GM12865 (cell line): ENCODE measurements around the gene NT5C1B.

Experiments used
- DNase-seq: peaks from one replicate; pipeline ENCODE4 v3.0.0; 2010; ENCODE audit warnings: low read depth
- H3K4me3 ChIP-seq: 2 replicates; pipeline ENCODE4 v1.5.1; 2011; ENCODE audit warnings: mild to moderate bottlenecking, low read depth, low read length, control low read depth
- CTCF ChIP-seq: IDR thresholded peaks from 2 replicates; pipeline ENCODE4 v1.5.1; 2011; ENCODE audit warnings: low read length, control low read depth, low read depth, inconsistent platforms; ENCODE audit not compliant: insufficient read depth; ENCODE audit errors: missing control alignments

NT5C1B gene

GRCh38 chr2:18626256-18626668, 36.9 kb upstream of the NT5C1B start:
- no peak overlapping the region for H3K4me3 ChIP-seq
- DNase-seq = no peak
- TF ChIP-seq CTCF = no peak

GRCh38 chr2:18625563-18625962, 36.2 kb upstream of the NT5C1B start:
- no peak for TF ChIP-seq CTCF
- no peak overlapping the region for H3K4me3 ChIP-seq
- DNase-seq = no peak

GRCh38 chr2:18623782-18624181, 34.4 kb upstream of the NT5C1B start:
- DNase-seq = no peak
- no peak overlapping the region for H3K4me3 ChIP-seq
- no peak for TF ChIP-seq CTCF

- no peak for TF ChIP-seq CTCF
- DNase-seq = no peak
- no peak overlapping the region for H3K4me3 ChIP-seq
Measured at GRCh38 chr2:18620867-18621632, 31.7 kb upstream of the NT5C1B start.

GRCh38 chr2:18619091-18619490, 29.7 kb upstream of the NT5C1B start:
- no peak for TF ChIP-seq CTCF
- H3K4me3 ChIP-seq = no peak overlapping the region
- DNase-seq = no peak

- DNase-seq = no peak
Measured at GRCh38 chr2:18614041-18614440, 24.7 kb upstream of the NT5C1B start.

More at GRCh38 chr2:18614041-18614440, 24.7 kb upstream of the NT5C1B start:
- H3K4me3 ChIP-seq = no peak overlapping the region
- no peak for TF ChIP-seq CTCF
